ENCODE data around the gene TAMALIN. TPM values are rescaled to one million over a fixed set of nuclear protein-coding genes. Genes with fewer than 3 reads are reported as not detected.

Gene TAMALIN
- total and polyA plus RNA-seq, 10 donors, result 25.5 to 141 (median 45.2) TPM

- peaks cover 0 to 27% (median 0%) of the 10 kb centered on the region in 6 donors for H3K36me3 ChIP-seq
- no peak for DNase-seq
- no peak overlapping the region for H3K27ac ChIP-seq
- TF ChIP-seq POLR2AphosphoS5 (IDR thresholded peaks at IDR 0.05), result peak in 1 of 3 donors; percentile 12
- TF ChIP-seq CTCF (IDR thresholded peaks at IDR 0.05 in 8 of 11, conservative IDR thresholded peaks at IDR 0.05 in 3 of 11), result no peak
- H3K4me3 ChIP-seq, result no peak overlapping the region
- no peaks in the 10 kb centered on the region for H3K9me3 ChIP-seq
- peaks cover 13 to 43% (median 33%) of the 10 kb centered on the region in 6 donors for H3K4me1 ChIP-seq
- peaks cover 0 to 28% (median 5%) of the 10 kb centered on the region in 7 donors for H3K27me3 ChIP-seq (replicated peaks in 1 of 7)
- 86 to 95% (median 89%) methylated on average over 6 to 8 of the region's 8 CpGs for WGBS, 5 donors
- intact Hi-C loops (cut with DNase I; ENCODE audit: low total_unique reads), result no loop called here
Measured at GRCh38 chr12:52003016-52003550, 3.7 kb upstream of the TAMALIN start.

- whole genome bisulfite sequencing, 5 donors, result 58 to 71% (median 65%) methylated on average over 6 of the region's 6 CpGs
- Histone ChIP-seq H3K9me3 (no peaks in the 10 kb centered on the region), H3K27ac (no peak overlapping the region), H3K4me1 (peaks cover 13 to 48% (median 38%) of the 10 kb centered on the region in 6 donors), H3K27me3 (replicated peaks in 1 of 7) (peaks cover 0 to 28% (median 5%) of the 10 kb centered on the region in 7 donors), H3K4me3 (no peak overlapping the region), H3K36me3 (peaks cover 0 to 23% (median 0%) of the 10 kb centered on the region in 6 donors)
- intact Hi-C loops (cut with DNase I; ENCODE audit: low total_unique reads), result no loop called here
- TF ChIP-seq CTCF (IDR thresholded peaks at IDR 0.05 in 8 of 11, conservative IDR thresholded peaks at IDR 0.05 in 3 of 11), result no peak
- no peak for TF ChIP-seq POLR2A (IDR thresholded peaks at IDR 0.05)
- no peak for TF ChIP-seq POLR2AphosphoS5 (IDR thresholded peaks at IDR 0.05)
- DNase-seq, result no peak
Measured at GRCh38 chr12:52003591-52003990, 3.2 kb upstream of the TAMALIN start.

- H3K36me3 ChIP-seq, result peaks cover 0 to 23% (median 0%) of the 10 kb centered on the region in 6 donors
- peak; percentile 29 to 79 (median 57) for TF ChIP-seq CTCF (IDR thresholded peaks at IDR 0.05 in 8 of 11, conservative IDR thresholded peaks at IDR 0.05 in 3 of 11)
- peak in 1 of 3 donors; percentile 10 for TF ChIP-seq POLR2AphosphoS5 (IDR thresholded peaks at IDR 0.05)
- TF ChIP-seq POLR2A (IDR thresholded peaks at IDR 0.05), result no peak
- DNase-seq, result no peak
- H3K27me3 ChIP-seq (replicated peaks in 1 of 7), result peaks cover 0 to 28% (median 5%) of the 10 kb centered on the region in 7 donors
- H3K4me1 ChIP-seq, result peaks cover 13 to 54% (median 43%) of the 10 kb centered on the region in 6 donors
- intact Hi-C loops (cut with DNase I; ENCODE audit: low total_unique reads), result no loop called here
- 52 to 61% (median 54%) methylated on average over 5 of the region's 5 CpGs for whole genome bisulfite sequencing, 5 donors
- no peak overlapping the region for H3K4me3 ChIP-seq
- peak overlapping the region in 1 of 8 donors; percentile 11 for H3K27ac ChIP-seq
- H3K9me3 ChIP-seq, result no peaks in the 10 kb centered on the region
Measured at GRCh38 chr12:52004042-52004648, 2.6 kb upstream of the TAMALIN start.

- intact Hi-C loops (cut with DNase I; ENCODE audit: low total_unique reads), result no loop called here
Measured at GRCh38 chr12:52005218-52005902, 1.4 kb upstream of the TAMALIN start.

More at GRCh38 chr12:52005218-52005902, 1.4 kb upstream of the TAMALIN start:
- peaks cover 0 to 19% (median under 1%) of the 10 kb centered on the region in 6 donors for H3K36me3 ChIP-seq
- no peaks in the 10 kb centered on the region for H3K9me3 ChIP-seq
- peak overlapping the region in 1 of 8 donors; percentile 93 for H3K4me3 ChIP-seq
- peak overlapping the region in 5 of 8 donors; percentile 34 to 97 (median 93) for H3K27ac ChIP-seq
- peaks cover 0 to 28% (median 5%) of the 10 kb centered on the region in 7 donors for H3K27me3 ChIP-seq (replicated peaks in 1 of 7)
- H3K4me1 ChIP-seq, result peaks cover 13 to 66% (median 51%) of the 10 kb centered on the region in 6 donors
- no peak for TF ChIP-seq POLR2AphosphoS5 (IDR thresholded peaks at IDR 0.05)
- TF ChIP-seq POLR2A (IDR thresholded peaks at IDR 0.05), result no peak
- peak in 1 of 11 experiments; percentile 20 for TF ChIP-seq CTCF (IDR thresholded peaks at IDR 0.05 in 8 of 11, conservative IDR thresholded peaks at IDR 0.05 in 3 of 11)
- 64 to 82% (median 71%) methylated on average over 7 to 10 of the region's 10 CpGs for WGBS, 5 donors
- no peak for DNase-seq

Data from spleen (tissue), 11 donors.